NOMO-1 treated with DMSO at 0.1 percent for 48 hours (cell line): ENCODE results near the gene ATP5PO.

ENCODE experiments used
- DNase-seq: peaks from one replicate; lab custom pipeline; 2025; ENCODE audit not compliant: unreplicated experiment; lab: John Stamatoyannopoulos, UW

ATP5PO gene

GRCh38 chr21:33901412-33902288 lies 14.0 kb downstream of the ATP5PO start:
- DNase-seq = no peak

DNA sequence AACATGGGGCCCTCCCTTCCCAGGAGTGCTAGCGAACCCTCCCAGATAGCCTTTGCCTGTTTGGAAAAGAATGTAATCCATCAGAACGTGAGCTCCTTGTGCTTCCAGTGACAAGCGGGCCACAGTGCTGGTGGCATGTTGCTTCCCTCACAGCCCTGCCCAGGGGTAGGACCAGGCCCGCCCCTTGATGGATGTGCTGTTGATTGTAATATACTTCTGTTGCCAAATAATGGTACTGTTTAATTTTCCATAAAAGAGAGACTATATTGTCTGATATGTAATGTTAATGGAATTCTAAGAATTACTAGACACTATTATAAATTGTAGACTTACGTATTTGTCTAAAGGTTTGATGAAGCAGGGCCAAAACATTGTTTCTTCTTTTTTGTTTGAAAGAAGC lies 16.4 kb downstream of the ATP5PO start:
- DNase-seq = no peak

DNA sequence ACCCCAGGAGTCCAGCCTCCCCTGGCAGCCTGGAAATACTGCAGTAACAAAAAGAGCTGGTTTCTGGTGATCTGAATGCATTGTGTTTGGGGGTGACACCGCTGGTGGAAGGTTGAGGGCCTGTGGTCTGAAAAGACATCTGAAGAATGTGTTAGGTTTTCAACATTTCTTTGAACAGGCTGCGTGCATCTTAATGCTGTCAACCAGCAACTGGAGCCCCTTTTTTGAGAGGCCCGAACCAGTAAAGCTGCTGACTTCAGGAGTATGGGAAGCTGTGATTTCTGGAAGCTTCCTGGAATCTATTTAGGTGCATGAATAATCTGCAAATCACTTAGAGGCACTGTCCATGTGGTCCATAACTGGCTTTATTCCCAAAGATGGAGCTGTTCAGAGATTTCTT lies 17.0 kb downstream of the ATP5PO start:
- no peak for DNase-seq

DNA sequence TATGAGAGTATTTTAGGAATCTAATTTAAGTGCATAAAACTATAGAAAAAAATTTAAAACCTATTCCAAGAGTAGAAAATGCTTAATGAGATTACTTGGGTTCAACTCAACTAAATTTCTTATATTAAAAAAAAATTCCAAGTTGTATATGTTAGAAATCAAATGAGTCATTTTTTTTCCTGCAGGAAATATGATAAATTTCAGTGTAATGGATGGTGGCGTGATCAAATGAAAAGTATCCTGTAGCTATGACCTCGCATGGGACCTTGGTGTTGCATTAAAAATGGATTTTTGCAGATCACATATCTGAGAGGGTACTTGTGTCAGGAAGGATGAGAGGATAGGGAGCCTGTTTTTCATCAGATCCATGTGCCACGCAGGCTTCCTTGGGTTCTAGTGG lies 17.9 kb downstream of the ATP5PO start:
- DNase-seq = no peak

DNA sequence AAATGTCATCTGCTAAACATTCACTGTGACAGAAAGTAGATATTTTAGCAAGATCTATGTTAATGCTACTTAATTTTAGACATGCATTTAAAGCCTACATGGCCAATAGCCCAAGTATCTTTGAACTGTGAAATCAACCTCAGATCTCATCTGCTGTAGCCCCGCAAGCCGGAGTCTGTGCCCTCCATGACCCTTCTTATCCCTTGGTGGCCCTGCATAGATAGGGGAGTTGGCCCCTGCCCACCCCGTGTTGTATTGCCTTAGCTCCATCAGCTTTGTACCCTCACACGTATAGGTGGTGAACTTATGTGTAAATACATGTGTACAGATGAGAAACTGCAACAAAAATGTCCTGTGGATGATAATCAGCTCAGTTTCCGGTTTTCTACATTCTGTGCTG lies 18.5 kb downstream of the ATP5PO start:
- no peak for DNase-seq

GRCh38 chr21:33896691-33897090 lies 18.9 kb downstream of the ATP5PO start:
- DNase-seq = no peak

GRCh38 chr21:33895356-33895755 lies 20.2 kb downstream of the ATP5PO start:
- no peak for DNase-seq

DNA sequence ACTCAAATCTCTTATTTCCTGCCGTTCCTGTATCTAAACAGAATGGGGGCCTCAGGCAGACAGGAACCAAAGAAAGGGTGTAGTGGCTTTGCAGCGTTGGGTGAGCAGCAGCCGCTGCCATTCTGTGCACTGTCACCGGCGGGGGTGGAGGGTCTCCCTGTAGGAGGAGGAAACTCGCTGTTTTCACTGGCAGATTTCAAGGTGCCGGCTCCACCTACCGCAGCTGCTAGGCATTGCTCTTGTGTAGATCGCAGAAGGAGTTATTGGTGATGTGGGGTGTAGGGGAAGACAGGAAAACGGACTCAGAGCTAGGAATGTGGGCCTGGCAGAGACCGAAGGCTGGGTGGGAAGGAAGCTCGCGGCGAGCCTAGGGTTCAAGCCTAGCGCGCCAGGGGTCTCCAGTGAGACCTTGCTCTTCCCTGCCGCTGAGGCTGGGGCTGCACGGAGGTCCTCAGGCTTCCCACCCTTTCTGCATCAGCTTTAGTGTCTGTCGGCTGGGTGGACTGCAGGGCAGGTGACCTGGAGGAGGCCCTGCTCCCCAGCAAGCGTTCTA lies 20.8 kb downstream of the ATP5PO start:
- DNase-seq = peak; percentile 65

DNA sequence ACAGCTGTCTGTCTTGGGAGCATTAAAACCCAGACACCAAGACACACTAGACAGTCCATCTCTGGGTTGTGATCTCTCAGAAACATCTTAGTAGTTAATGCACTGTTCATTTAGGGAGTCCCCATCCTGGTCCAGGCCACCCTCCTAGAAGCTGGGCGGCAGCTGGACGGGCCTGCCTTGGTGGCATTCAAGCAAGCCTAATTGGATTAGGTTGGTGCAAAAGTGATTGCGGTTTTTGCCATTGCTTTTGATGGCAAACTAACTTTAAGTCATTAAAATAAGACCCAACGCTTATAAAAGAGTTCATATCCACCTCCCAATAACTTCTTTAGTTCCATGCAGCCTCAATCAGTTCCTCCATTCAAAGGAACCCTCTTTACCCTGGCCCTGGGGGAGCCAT lies 21.7 kb downstream of the ATP5PO start:
- DNase-seq = no peak

DNA sequence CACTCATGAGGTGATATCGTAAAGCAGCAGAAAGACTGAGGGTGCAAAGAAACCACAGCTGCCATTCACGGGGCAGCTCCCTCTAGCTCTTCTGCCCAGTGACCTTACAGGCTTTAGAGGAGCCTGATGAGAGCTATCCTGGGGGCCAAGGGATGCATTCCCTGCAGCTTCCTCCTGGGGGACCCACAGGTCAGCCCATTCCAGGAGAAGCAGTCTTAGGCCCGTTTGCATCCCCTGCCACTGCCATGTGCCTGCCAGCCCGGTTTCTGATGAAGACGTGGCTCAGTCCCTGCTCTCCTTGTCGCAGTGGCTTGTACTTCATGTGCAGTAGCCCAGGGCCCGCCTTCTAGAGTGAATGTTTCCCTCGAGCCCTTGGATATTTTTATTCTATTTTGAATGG lies 22.8 kb downstream of the ATP5PO start:
- DNase-seq = no peak

GRCh38 chr21:33890187-33890586 lies 25.4 kb downstream of the ATP5PO start:
- no peak for DNase-seq

DNA sequence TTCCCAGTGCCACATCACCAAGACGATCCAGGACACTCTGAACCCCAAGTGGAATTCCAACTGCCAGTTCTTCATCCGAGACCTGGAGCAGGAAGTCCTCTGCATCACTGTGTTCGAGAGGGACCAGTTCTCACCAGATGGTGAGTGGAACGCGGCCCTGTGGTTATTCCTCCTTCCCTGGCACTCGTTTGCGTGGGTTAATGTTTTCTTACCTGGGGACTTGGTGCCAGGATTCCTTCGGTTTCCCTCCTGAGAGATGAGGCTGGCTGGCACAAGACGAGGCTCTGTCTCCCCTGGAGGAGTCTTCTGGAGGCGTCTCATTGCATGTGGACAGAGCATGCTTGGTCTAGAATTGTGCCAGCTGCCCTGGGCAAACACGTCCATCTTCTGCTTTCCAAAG lies 29.3 kb downstream of the ATP5PO start:
- no peak for DNase-seq

GRCh38 chr21:33885172-33885514 lies 30.5 kb downstream of the ATP5PO start:
- DNase-seq = no peak

- DNase-seq = no peak
These were observed 31.0 kb downstream of the ATP5PO start for GRCh38 chr21:33884376-33885171.

DNA sequence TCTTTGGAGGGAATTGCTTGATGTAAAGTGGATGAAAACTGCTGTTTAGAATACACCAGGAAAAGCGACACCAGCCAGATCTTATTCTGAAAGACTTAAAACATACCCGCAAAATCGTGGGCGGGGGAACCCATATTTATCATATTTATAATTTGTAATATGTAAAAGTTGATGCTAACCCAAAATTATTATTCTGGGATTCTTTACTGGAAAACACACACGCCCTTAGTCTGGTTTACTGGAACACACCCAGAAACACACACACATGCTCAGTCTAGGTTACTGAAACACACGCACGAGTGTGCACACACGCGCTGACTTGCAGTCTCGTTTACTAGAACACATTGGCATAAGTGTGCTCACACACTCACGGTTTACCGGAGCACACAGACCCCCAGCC lies 32.5 kb downstream of the ATP5PO start:
- DNase-seq = no peak

DNA sequence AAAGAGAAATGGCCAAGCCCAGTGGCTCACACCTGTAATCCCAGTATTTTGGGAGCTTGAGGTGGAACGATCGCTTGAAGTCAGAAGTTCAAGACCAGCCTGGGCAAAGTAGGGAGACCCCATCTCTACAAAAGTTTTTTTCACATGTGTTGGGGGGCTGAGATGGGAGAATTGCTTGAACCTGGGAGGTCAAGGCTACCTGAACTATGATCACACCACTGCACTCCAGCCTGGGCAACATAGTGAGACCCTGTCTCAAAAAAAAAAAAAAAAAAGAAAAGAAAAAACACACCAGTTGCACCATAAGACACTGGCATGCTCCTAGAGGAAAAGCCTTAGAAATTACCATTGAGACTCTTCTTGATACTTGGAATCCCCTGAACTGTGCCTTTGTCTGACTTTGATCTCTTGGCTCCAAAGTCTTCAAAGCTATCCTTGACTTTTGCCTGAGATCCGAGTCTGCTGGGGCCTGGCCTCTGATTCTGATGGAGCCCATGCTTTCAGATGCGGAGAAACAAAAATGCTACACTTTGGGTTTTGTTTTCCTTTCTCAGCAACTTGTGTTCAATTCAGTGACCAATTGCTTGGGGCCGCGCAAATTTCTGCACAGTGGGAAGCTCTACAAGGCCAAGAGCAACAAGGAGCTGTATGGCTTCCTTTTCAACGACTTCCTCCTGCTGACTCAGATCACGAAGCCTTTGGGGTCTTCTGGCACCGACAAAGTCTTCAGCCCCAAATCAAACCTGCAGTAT lies 33.7 kb downstream of the ATP5PO start:
- DNase-seq = no peak

DNA sequence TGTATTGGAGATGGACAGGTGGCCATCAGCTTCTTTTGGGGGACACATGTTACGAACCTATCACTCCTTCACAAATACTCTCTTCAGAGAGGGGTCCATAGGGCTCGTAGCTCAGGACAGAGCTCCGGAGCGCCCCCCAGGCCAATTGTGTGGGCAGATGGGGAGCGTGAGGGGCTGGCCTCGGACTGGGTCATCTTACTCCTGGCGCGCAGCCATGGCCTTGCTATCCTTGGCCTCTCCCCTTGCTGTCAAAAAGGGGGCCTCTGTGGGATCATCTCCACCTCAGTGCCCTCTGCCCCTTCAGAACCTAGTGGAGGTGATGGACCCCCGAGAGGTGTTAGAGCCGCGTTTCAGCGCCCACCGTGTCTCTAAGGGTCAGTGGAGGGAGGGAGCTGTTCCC lies 35.0 kb downstream of the ATP5PO start:
- DNase-seq = no peak

DNA sequence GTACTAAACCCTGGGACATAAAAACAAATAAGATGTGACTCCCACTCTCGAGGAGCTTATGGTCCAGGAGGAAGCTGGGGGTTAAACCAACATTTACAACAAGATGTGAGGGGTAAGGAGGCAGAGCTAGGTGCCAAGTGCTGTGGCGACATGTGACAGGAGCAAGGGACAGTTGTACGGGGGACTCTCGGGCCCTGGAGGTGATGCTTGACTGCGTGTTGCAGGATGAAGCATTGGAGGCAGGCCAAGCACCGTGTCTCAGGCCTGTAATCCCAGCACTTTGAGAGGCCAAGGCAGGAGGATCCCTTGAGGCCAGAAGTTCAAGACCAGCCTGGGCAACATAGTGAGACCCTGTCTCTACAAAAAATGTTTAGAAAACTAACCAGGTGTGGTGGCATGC lies 36.8 kb downstream of the ATP5PO start:
- no peak for DNase-seq

GRCh38 chr21:33875026-33875695 lies 40.4 kb downstream of the ATP5PO start:
- DNase-seq = no peak

GRCh38 chr21:33874161-33874560 lies 41.4 kb downstream of the ATP5PO start:
- no peak for DNase-seq
